H9 (cell line): ENCODE measurements around the gene GLCE. TPM values are rescaled to one million over a fixed set of nuclear protein-coding genes. Genes with fewer than 3 reads are reported as not detected.

Experiments
- DNase-seq: peaks from one replicate; pipeline ENCODE4 v3.0.0-alpha.2; 2017
- H2AFZ ChIP-seq: one replicate; pipeline ENCODE4 v1.6.1; 2013; ENCODE audit warnings: mild to moderate bottlenecking, low read length, control low read depth, moderate library complexity
- H2AK5ac ChIP-seq: 2 replicates; pipeline ENCODE4 v1.6.1; 2013; ENCODE audit warnings: low read length, control low read depth, mixed read lengths; ENCODE audit not compliant: insufficient read length
- H2BK120ac ChIP-seq: one replicate; pipeline ENCODE4 v1.6.1; 2013; ENCODE audit warnings: low read depth, mild to moderate bottlenecking, low read length, control low read depth, inconsistent platforms; ENCODE audit not compliant: poor library complexity, severe bottlenecking
- H2BK12ac ChIP-seq: 2 replicates; pipeline ENCODE4 v1.6.1; 2013; ENCODE audit warnings: low read length, control low read depth, mixed read lengths, low read depth; ENCODE audit not compliant: insufficient read length
- H2BK15ac ChIP-seq: 2 replicates; pipeline ENCODE4 v1.6.1; 2013; ENCODE audit warnings: low read depth, low read length, control low read depth
- H2BK20ac ChIP-seq: one replicate; pipeline ENCODE4 v1.6.1; 2013; ENCODE audit warnings: low read depth, mild to moderate bottlenecking, low read length, control low read depth, inconsistent platforms; ENCODE audit not compliant: poor library complexity, severe bottlenecking
- H2BK5ac ChIP-seq: 2 replicates; pipeline ENCODE4 v1.6.1; 2013; ENCODE audit warnings: low read length, control low read depth, mixed read lengths; ENCODE audit not compliant: insufficient read length
- H3K14ac ChIP-seq: 2 replicates; pipeline ENCODE4 v1.6.1; 2013; ENCODE audit warnings: low read length, control low read depth; ENCODE audit not compliant: insufficient read depth
- H3K18ac ChIP-seq: 2 replicates; pipeline ENCODE4 v1.6.1; 2013; ENCODE audit warnings: low read depth, mild to moderate bottlenecking, mixed read lengths, low read length, control low read depth; ENCODE audit not compliant: insufficient read length
- H3K23ac ChIP-seq: 2 replicates; pipeline ENCODE4 v1.6.1; 2013; ENCODE audit warnings: low read length, control low read depth, mixed read lengths, low read depth; ENCODE audit not compliant: insufficient read length
- H3K23me2 ChIP-seq: 2 replicates; pipeline ENCODE4 v1.6.1; 2013; ENCODE audit warnings: low read depth, mild to moderate bottlenecking, mixed read lengths, low read length, control low read depth; ENCODE audit not compliant: insufficient read length, poor library complexity, severe bottlenecking
- H3K27ac ChIP-seq: 2 replicates; pipeline ENCODE4 v1.5.1; 2013; ENCODE audit warnings: low read length, control low read depth, mixed read lengths, low read depth; ENCODE audit not compliant: insufficient read length
- H3K27me3 ChIP-seq: 2 replicates; pipeline ENCODE4 v1.6.1; 2013; ENCODE audit warnings: low read length, control low read depth, inconsistent platforms; ENCODE audit not compliant: insufficient read depth
- H3K4ac ChIP-seq: 2 replicates; pipeline ENCODE4 v1.6.1; 2013; ENCODE audit warnings: low read depth, mild to moderate bottlenecking, control low read depth, inconsistent platforms, low read length, moderate library complexity
- H3K4me1 ChIP-seq: 2 replicates; pipeline ENCODE4 v1.6.1; 2013; ENCODE audit warnings: low read length, control low read depth, inconsistent platforms; ENCODE audit not compliant: insufficient read depth
- H3K4me2 ChIP-seq: 2 replicates; pipeline ENCODE4 v1.6.1; 2013; ENCODE audit warnings: low read length, control low read depth, mixed read lengths; ENCODE audit not compliant: insufficient read length, insufficient read depth
- H3K56ac ChIP-seq: 2 replicates; pipeline ENCODE4 v1.6.1; 2013; ENCODE audit warnings: low read depth, mild to moderate bottlenecking, mixed read lengths, low read length, control low read depth; ENCODE audit not compliant: insufficient read length
- H3K79me1 ChIP-seq: 2 replicates; pipeline ENCODE4 v1.6.1; 2013; ENCODE audit warnings: low read depth, mild to moderate bottlenecking, moderate library complexity, low read length, control low read depth, inconsistent platforms; ENCODE audit not compliant: insufficient read depth, poor library complexity, severe bottlenecking
- H3K79me2 ChIP-seq: 2 replicates; pipeline ENCODE4 v1.6.1; 2013; ENCODE audit warnings: low read length, control low read depth, inconsistent platforms; ENCODE audit not compliant: insufficient read depth
- H3K9ac ChIP-seq: 2 replicates; pipeline ENCODE4 v1.6.1; 2013; ENCODE audit warnings: low read length, control low read depth, mixed read lengths; ENCODE audit not compliant: insufficient read length; ENCODE audit errors: extremely low read depth
- H3K9me3 ChIP-seq: one replicate; pipeline ENCODE4 v1.6.1; 2013; ENCODE audit warnings: low read depth, low read length, inconsistent platforms; ENCODE audit not compliant: control insufficient read depth
- H3T11ph ChIP-seq: one replicate; pipeline ENCODE4 v1.6.1; 2013; ENCODE audit warnings: mild to moderate bottlenecking, low read length, control low read depth, inconsistent platforms
- H4K20me1 ChIP-seq: one replicate; pipeline ENCODE4 v1.6.1; 2013; ENCODE audit not compliant: control insufficient read depth, insufficient read length, insufficient read depth
- H4K5ac ChIP-seq: 2 replicates; pipeline ENCODE4 v1.6.1; 2013; ENCODE audit warnings: low read depth, mild to moderate bottlenecking, mixed read lengths, low read length, control low read depth; ENCODE audit not compliant: insufficient read length
- H4K8ac ChIP-seq: replicated peaks from 2 replicates; pipeline ENCODE4 v1.6.1; 2013; ENCODE audit warnings: low read length, control low read depth, mixed read lengths, low read depth; ENCODE audit not compliant: insufficient read length
- H4K91ac ChIP-seq: 2 replicates; pipeline ENCODE4 v1.6.1; 2013; ENCODE audit warnings: low read depth, mild to moderate bottlenecking, moderate library complexity, mixed read lengths, low read length, control low read depth; ENCODE audit not compliant: insufficient read length
- H3K27ac Mint-ChIP-seq, 3 experiments: 2 replicates in 2 of 3; 3 replicates in 1 of 3; pipeline ENCODE4 v1.8.0; 2020 to 2021; ENCODE audit warnings: mixed read lengths in 3 of 3, mild to moderate bottlenecking in 1 of 3, moderate library complexity in 1 of 3
- H3K27me3 Mint-ChIP-seq: 2 replicates; pipeline ENCODE4 v1.8.0; 2021; ENCODE audit warnings: low read depth, mild to moderate bottlenecking, moderate library complexity, mixed read lengths
- H3K36me3 Mint-ChIP-seq, 3 experiments: 2 replicates in 2 of 3; 3 replicates in 1 of 3; pipeline ENCODE4 v1.8.0; 2020 to 2021; ENCODE audit warnings: low read depth in 3 of 3, mixed read lengths in 3 of 3; ENCODE audit not compliant: insufficient read depth in 1 of 3
- H3K4me1 Mint-ChIP-seq, 2 experiments: 2 replicates each; pipeline ENCODE4 v1.8.0; 2020; ENCODE audit warnings: mixed read lengths in 2 of 2
- H3K4me3 Mint-ChIP-seq, 2 experiments: 2 replicates in 1 of 2; 3 replicates in 1 of 2; pipeline ENCODE4 v1.8.0; 2020 to 2021; ENCODE audit warnings: mild to moderate bottlenecking in 2 of 2, mixed read lengths in 2 of 2, moderate library complexity in 1 of 2
- H3K9me3 Mint-ChIP-seq, 2 experiments: 2 replicates in 1 of 2; 3 replicates in 1 of 2; pipeline ENCODE4 v1.8.0; 2020; ENCODE audit warnings: mild to moderate bottlenecking in 2 of 2, mixed read lengths in 2 of 2, moderate library complexity in 1 of 2
- CTCF ChIP-seq: fragments of 200-600 bp; sonication (generic); conservative IDR thresholded peaks from 3 replicates; pipeline ENCODE4 v1.8.0; 2021; ENCODE audit warnings: antibody characterized with exemption, mild to moderate bottlenecking
- WGBS: extraction: QIAGEN DNeasy Blood & Tissue Kit; methylation state at CpG from one replicate; pipeline ENCODE4 v1.1.7; 2013; ENCODE audit warnings: missing lambda C conversion rate, low lambda C conversion rate, mixed read lengths; ENCODE audit not compliant: insufficient read length; ENCODE audit errors: extremely low coverage; 5-methylcytosine and 5-hydroxymethylcytosine counted together
- total RNA-seq: library from RNA; stranded (reverse); gene quantifications from 2 replicates; pipeline ENCODE4 v1.2.1, GENCODE V29; 2021

GLCE gene
- total RNA-seq, 1 experiment from 2014 or later, result 12.2 TPM

GRCh38 chr15:69232144-69232543 lies 71.7 kb downstream of the GLCE start:
- H3K23me2 ChIP-seq, result no peaks in the 10 kb centered on the region
- H4K91ac ChIP-seq, result no peak overlapping the region
- no peak overlapping the region for H2BK120ac ChIP-seq
- no peak overlapping the region for H3K23ac ChIP-seq
- H2AK5ac ChIP-seq, result no peak overlapping the region
- no peak for TF ChIP-seq CTCF
- H4K8ac ChIP-seq, result no peak overlapping the region
- no peak overlapping the region for H3K18ac ChIP-seq
- no peak overlapping the region for H4K5ac ChIP-seq
- H3K27me3 ChIP-seq, result no peaks in the 10 kb centered on the region
- no peak overlapping the region for H2BK15ac ChIP-seq
- H2BK5ac ChIP-seq, result no peak overlapping the region
- no peaks in the 10 kb centered on the region for H3K79me1 ChIP-seq
- no peak overlapping the region for H3K9ac ChIP-seq
- no peak for DNase-seq
- no peak overlapping the region for H2AFZ ChIP-seq
- H3K9me3 ChIP-seq, result no peaks in the 10 kb centered on the region
- H3K36me3 Mint-ChIP-seq, result peaks cover 0 to 11% (median 7%) of the 10 kb centered on the region in 3 experiments; a peak in 4 of 7 replicates
- no peaks in the 10 kb centered on the region for H3K9me3 Mint-ChIP-seq
- H2BK20ac ChIP-seq, result no peak overlapping the region
- H3K14ac ChIP-seq, result no peak overlapping the region
- H3K4me3 Mint-ChIP-seq, result no peak overlapping the region
- H3K27me3 Mint-ChIP-seq, result no peaks in the 10 kb centered on the region
- no peak overlapping the region for H3K4ac ChIP-seq
- no peak overlapping the region for H3K56ac ChIP-seq
- H4K20me1 ChIP-seq, result no peaks in the 10 kb centered on the region
- no peaks in the 10 kb centered on the region for H3K4me1 Mint-ChIP-seq
- H2BK12ac ChIP-seq, result no peak overlapping the region
- no peak overlapping the region for H3T11ph ChIP-seq
- no peak overlapping the region for H3K27ac ChIP-seq
- H3K4me2 ChIP-seq, result no peak overlapping the region
- H3K79me2 ChIP-seq, result no peaks in the 10 kb centered on the region
- H3K27ac Mint-ChIP-seq, result no peak overlapping the region
- no peaks in the 10 kb centered on the region for H3K4me1 ChIP-seq
- no CpG with 5 or more reads among the region's 4 CpGs for WGBS
